Measurements from ENCODE around the gene TBC1D13. TPM values are rescaled to one million over a fixed set of nuclear protein-coding genes. Genes with fewer than 3 reads are reported as not detected.

TBC1D13 gene
- total and polyA plus RNA-seq, 9 of the 15 experiments (the other 6 are each of a cell fraction or from before 2014, with no cell fraction given): 2.3 to 28.7 (median 11.4) TPM

- TF ChIP-seq, protein P1, sequence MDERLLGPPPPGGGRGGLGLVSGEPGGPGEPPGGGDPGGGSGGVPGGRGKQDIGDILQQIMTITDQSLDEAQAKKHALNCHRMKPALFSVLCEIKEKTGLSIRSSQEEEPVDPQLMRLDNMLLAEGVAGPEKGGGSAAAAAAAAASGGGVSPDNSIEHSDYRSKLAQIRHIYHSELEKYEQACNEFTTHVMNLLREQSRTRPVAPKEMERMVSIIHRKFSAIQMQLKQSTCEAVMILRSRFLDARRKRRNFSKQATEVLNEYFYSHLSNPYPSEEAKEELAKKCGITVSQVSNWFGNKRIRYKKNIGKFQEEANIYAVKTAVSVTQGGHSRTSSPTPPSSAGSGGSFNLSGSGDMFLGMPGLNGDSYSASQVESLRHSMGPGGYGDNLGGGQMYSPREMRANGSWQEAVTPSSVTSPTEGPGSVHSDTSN (CRISPR knock-in tag; IDR thresholded peaks at IDR 0.05; ENCODE audit: low read depth): no peak
- TF ChIP-seq, protein P1 (tag; conservative IDR thresholded peaks at IDR 0.05; ENCODE audit: low read depth): no peak
- TF ChIP-seq ZNF449 (CRISPR knock-in tag; IDR thresholded peaks at IDR 0.05): no peak
- no peak for TF ChIP-seq KHSRP (IDR thresholded peaks at IDR 0.05)
- TF ChIP-seq, protein P2, sequence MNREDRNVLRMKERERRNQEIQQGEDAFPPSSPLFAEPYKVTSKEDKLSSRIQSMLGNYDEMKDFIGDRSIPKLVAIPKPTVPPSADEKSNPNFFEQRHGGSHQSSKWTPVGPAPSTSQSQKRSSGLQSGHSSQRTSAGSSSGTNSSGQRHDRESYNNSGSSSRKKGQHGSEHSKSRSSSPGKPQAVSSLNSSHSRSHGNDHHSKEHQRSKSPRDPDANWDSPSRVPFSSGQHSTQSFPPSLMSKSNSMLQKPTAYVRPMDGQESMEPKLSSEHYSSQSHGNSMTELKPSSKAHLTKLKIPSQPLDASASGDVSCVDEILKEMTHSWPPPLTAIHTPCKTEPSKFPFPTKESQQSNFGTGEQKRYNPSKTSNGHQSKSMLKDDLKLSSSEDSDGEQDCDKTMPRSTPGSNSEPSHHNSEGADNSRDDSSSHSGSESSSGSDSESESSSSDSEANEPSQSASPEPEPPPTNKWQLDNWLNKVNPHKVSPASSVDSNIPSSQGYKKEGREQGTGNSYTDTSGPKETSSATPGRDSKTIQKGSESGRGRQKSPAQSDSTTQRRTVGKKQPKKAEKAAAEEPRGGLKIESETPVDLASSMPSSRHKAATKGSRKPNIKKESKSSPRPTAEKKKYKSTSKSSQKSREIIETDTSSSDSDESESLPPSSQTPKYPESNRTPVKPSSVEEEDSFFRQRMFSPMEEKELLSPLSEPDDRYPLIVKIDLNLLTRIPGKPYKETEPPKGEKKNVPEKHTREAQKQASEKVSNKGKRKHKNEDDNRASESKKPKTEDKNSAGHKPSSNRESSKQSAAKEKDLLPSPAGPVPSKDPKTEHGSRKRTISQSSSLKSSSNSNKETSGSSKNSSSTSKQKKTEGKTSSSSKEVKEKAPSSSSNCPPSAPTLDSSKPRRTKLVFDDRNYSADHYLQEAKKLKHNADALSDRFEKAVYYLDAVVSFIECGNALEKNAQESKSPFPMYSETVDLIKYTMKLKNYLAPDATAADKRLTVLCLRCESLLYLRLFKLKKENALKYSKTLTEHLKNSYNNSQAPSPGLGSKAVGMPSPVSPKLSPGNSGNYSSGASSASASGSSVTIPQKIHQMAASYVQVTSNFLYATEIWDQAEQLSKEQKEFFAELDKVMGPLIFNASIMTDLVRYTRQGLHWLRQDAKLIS (CRISPR knock-in tag; IDR thresholded peaks at IDR 0.05): no peak
Observed at GRCh38 chr9:128768606-128769005, 18.4 kb upstream of the TBC1D13 start (continued).
